ENCODE results near the gene MGAT4B.

DNA sequence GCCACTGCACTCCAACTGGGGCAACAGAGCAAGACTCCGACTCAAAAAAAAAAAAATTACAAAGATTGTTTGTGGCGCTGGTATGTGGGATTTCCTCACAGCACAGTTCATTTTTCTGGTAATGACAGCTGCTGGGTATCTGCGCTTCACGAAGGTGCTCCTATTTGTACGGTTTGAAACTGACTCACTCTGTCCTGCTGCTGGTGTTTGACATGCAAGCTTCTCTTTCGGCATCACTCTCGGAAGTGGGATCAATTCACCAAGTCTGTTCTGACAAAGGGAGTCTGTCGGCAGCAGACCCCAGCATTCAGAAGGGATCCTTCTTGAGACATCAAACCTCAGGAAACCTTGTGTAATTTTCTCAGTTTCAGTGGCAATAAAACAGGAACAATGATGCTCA is 47.7 kb downstream of the MGAT4B start:
- TF ChIP-seq CTCF (optimal IDR thresholded peaks at IDR 0.05 in 1 of 3, IDR thresholded peaks at IDR 0.05 in 1 of 3, conservative IDR thresholded peaks at IDR 0.05 in 1 of 3; ENCODE audit: extremely low read depth in 1 of 3, insufficient read depth in 2 of 3, low read length in 3 of 3) = no peak
- TF ChIP-seq EZH2 (IDR thresholded peaks at IDR 0.05; ENCODE audit: low read length) = no peak

Measured in keratinocyte (primary cell).